ENCODE results near the gene RTN4RL1. TPM values are rescaled to one million over a fixed set of nuclear protein-coding genes. Genes with fewer than 3 reads are reported as not detected.

The RTN4RL1 gene
- total RNA-seq, 1 donor from 2014 or later = 0.77 TPM

GRCh38 chr17:1943436-1943831 lies 81.7 kb downstream of the RTN4RL1 start:
- Histone ChIP-seq H4K20me1 (ENCODE audit: insufficient read depth, low read length) (no peaks in the 10 kb centered on the region), H3K36me3 (ENCODE audit: insufficient read depth, low read length) (no peaks in the 10 kb centered on the region), H3K27ac (ENCODE audit: low read depth, low read length) (no peak overlapping the region), H3K9ac (ENCODE audit: low read length) (no peak overlapping the region), H3K4me2 (ENCODE audit: low read length) (no peak overlapping the region), H3K27me3 (ENCODE audit: insufficient read depth, low read length) (peaks cover 8% of the 10 kb centered on the region), H3K4me1 (ENCODE audit: insufficient read depth, low read length) (no peaks in the 10 kb centered on the region), H3K9me3 (ENCODE audit: insufficient read depth, low read depth, low read length) (no peaks in the 10 kb centered on the region), H2AFZ (ENCODE audit: low read depth, low read length) (no peak overlapping the region), H3K4me3 (ENCODE audit: insufficient read depth, low read depth, low read length) (no peak overlapping the region), H3K79me2 (ENCODE audit: insufficient read depth, low read length) (no peaks in the 10 kb centered on the region)
- no peaks in the 10 kb centered on the region for H3K4me1 Mint-ChIP-seq (ENCODE audit: low read depth, unreplicated experiment)
- no peaks in the 10 kb centered on the region for H3K36me3 Mint-ChIP-seq (ENCODE audit: low read depth, unreplicated experiment)
- peaks cover 2% of the 10 kb centered on the region for H3K9me3 Mint-ChIP-seq (ENCODE audit: unreplicated experiment)
- H3K27me3 Mint-ChIP-seq (ENCODE audit: low read depth, unreplicated experiment) = peaks cover 8% of the 10 kb centered on the region
- TF ChIP-seq CTCF (IDR thresholded peaks at IDR 0.05; ENCODE audit: insufficient read depth, low read depth, low read length) (no peak), EZH2 (IDR thresholded peaks at IDR 0.05; ENCODE audit: insufficient read depth, low read length) (no peak)
- no peak overlapping the region for H3K4me3 Mint-ChIP-seq (ENCODE audit: unreplicated experiment)
- H3K27ac Mint-ChIP-seq (ENCODE audit: unreplicated experiment) = no peak overlapping the region
- no peak for DNase-seq (ENCODE audit: low read depth)
- no peak for FAIRE-seq

- FAIRE-seq (no peak), DNase-seq (ENCODE audit: low read depth) (no peak)
- H3K79me2 ChIP-seq (ENCODE audit: insufficient read depth, low read length) = no peaks in the 10 kb centered on the region
- TF ChIP-seq EZH2 (IDR thresholded peaks at IDR 0.05; ENCODE audit: insufficient read depth, low read length) (no peak), CTCF (IDR thresholded peaks at IDR 0.05; ENCODE audit: insufficient read depth, low read depth, low read length) (no peak)
- no peak overlapping the region for H3K4me3 ChIP-seq (ENCODE audit: insufficient read depth, low read depth, low read length)
- Mint-ChIP-seq H3K4me1 (ENCODE audit: low read depth, unreplicated experiment) (no peaks in the 10 kb centered on the region), H3K9me3 (ENCODE audit: unreplicated experiment) (peaks cover 2% of the 10 kb centered on the region), H3K36me3 (ENCODE audit: low read depth, unreplicated experiment) (no peaks in the 10 kb centered on the region), H3K27me3 (ENCODE audit: low read depth, unreplicated experiment) (peaks cover 6% of the 10 kb centered on the region), H3K4me3 (ENCODE audit: unreplicated experiment) (no peak overlapping the region), H3K27ac (ENCODE audit: unreplicated experiment) (no peak overlapping the region)
- no peak overlapping the region for H3K27ac ChIP-seq (ENCODE audit: low read depth, low read length)
- H3K4me2 ChIP-seq (ENCODE audit: low read length) = no peak overlapping the region
- no peaks in the 10 kb centered on the region for H4K20me1 ChIP-seq (ENCODE audit: insufficient read depth, low read length)
- H2AFZ ChIP-seq (ENCODE audit: low read depth, low read length) = no peak overlapping the region
- no peaks in the 10 kb centered on the region for H3K9me3 ChIP-seq (ENCODE audit: insufficient read depth, low read depth, low read length)
- no peaks in the 10 kb centered on the region for H3K36me3 ChIP-seq (ENCODE audit: insufficient read depth, low read length)
- no peaks in the 10 kb centered on the region for H3K4me1 ChIP-seq (ENCODE audit: insufficient read depth, low read length)
- no peak overlapping the region for H3K9ac ChIP-seq (ENCODE audit: low read length)
- peaks cover 7% of the 10 kb centered on the region for H3K27me3 ChIP-seq (ENCODE audit: insufficient read depth, low read length)
Observed at GRCh38 chr17:1942666-1943435, 82.3 kb downstream of the RTN4RL1 start.

GRCh38 chr17:1942066-1942365 lies 83.1 kb downstream of the RTN4RL1 start:
- Histone ChIP-seq H3K4me3 (ENCODE audit: insufficient read depth, low read depth, low read length) (no peak overlapping the region), H3K9ac (ENCODE audit: low read length) (no peak overlapping the region), H3K4me1 (ENCODE audit: insufficient read depth, low read length) (no peaks in the 10 kb centered on the region), H3K79me2 (ENCODE audit: insufficient read depth, low read length) (no peaks in the 10 kb centered on the region), H3K27ac (ENCODE audit: low read depth, low read length) (no peak overlapping the region), H3K4me2 (ENCODE audit: low read length) (no peak overlapping the region), H3K9me3 (ENCODE audit: insufficient read depth, low read depth, low read length) (no peaks in the 10 kb centered on the region), H4K20me1 (ENCODE audit: insufficient read depth, low read length) (no peaks in the 10 kb centered on the region), H2AFZ (ENCODE audit: low read depth, low read length) (no peak overlapping the region), H3K27me3 (ENCODE audit: insufficient read depth, low read length) (peaks cover 7% of the 10 kb centered on the region), H3K36me3 (ENCODE audit: insufficient read depth, low read length) (no peaks in the 10 kb centered on the region)
- Mint-ChIP-seq H3K27me3 (ENCODE audit: low read depth, unreplicated experiment) (peaks cover 6% of the 10 kb centered on the region), H3K4me3 (ENCODE audit: unreplicated experiment) (no peak overlapping the region), H3K36me3 (ENCODE audit: low read depth, unreplicated experiment) (no peaks in the 10 kb centered on the region), H3K4me1 (ENCODE audit: low read depth, unreplicated experiment) (no peaks in the 10 kb centered on the region), H3K9me3 (ENCODE audit: unreplicated experiment) (peaks cover 2% of the 10 kb centered on the region), H3K27ac (ENCODE audit: unreplicated experiment) (no peak overlapping the region)
- no peak for FAIRE-seq
- DNase-seq (ENCODE audit: low read depth) = no peak
- no peak for TF ChIP-seq CTCF (IDR thresholded peaks at IDR 0.05; ENCODE audit: insufficient read depth, low read depth, low read length)
- no peak for TF ChIP-seq EZH2 (IDR thresholded peaks at IDR 0.05; ENCODE audit: insufficient read depth, low read length)

Measured in astrocyte (in vitro differentiated cells and primary cell).